Left lung (tissue), 10 donors: Measurements from ENCODE around the gene CHD3. TPM values are rescaled to one million over a fixed set of nuclear protein-coding genes. Genes with fewer than 3 reads are reported as not detected.
"Not testable (repeated sequence)": the region's sequence is repeated elsewhere in the genome, so short reads cannot be mapped to it uniquely, and the experiment has no call there.

ENCODE experiments used
- ATAC-seq: fragments of 200-7000 bp; cut with Tn5 transposase; one replicate; pipeline ENCODE4 v1.9.1; 2020; ENCODE audit warnings: moderate library complexity
- DNase-seq, 4 donors: peaks; one replicate each; pipeline ENCODE4 v3.0.0-alpha.2; 2013 to 2020
- H3K27ac ChIP-seq, 2 donors: fragments of 200-600 bp; sonication (generic) in 1 of 2; one replicate each; pipeline versions ENCODE4 v1.5.0 to v1.8.0; 2020 to 2021
- H3K27me3 ChIP-seq, 2 donors: fragments of 200-600 bp; sonication (generic) in 1 of 2; one replicate each; pipeline versions ENCODE4 v1.5.0 to v1.8.0; 2020 to 2021
- H3K36me3 ChIP-seq, 2 donors: fragments of 200-600 bp; sonication (generic) in 1 of 2; one replicate each; pipeline versions ENCODE4 v1.5.0 to v1.8.0; 2020 to 2021
- H3K4me1 ChIP-seq, 2 donors: fragments of 200-600 bp; one replicate each; pipeline ENCODE4 v1.8.0; 2021
- H3K4me3 ChIP-seq, 2 donors: fragments of 200-600 bp; sonication (generic) in 1 of 2; one replicate each; pipeline versions ENCODE4 v1.5.0 to v1.8.0; 2020 to 2021; ENCODE audit warnings: mild to moderate bottlenecking in 1 of 2
- H3K9me3 ChIP-seq, 2 donors: fragments of 200-600 bp; sonication (generic) in 1 of 2; one replicate each; pipeline versions ENCODE4 v1.5.0 to v1.8.0; 2020 to 2021
- intact Hi-C, 2 donors: fragments of 100-400 bp; cut with DNase I; formaldehyde crosslinking; loops; one replicate each; pipeline versions ENCODE4 v1.11.2 to v1.14.2; 2022
- polyA plus RNA-seq, 6 donors: library from polyadenylated mRNA; unstranded; fragments of 120-200 nt; gene quantifications; one replicate each; pipeline ENCODE4 v1.2.1, GENCODE V29; 2013; ENCODE audit not compliant: insufficient read length in 6 of 6
- total RNA-seq, 2 donors: library from RNA; stranded (reverse); fragmentation: NEBNext Ultra II Directional; extraction: Animal tissue kit (Norgen Biotek cat#: 25700); gene quantifications; one replicate each; pipeline ENCODE4 v1.2.1, GENCODE V29; 2021
- TF ChIP-seq, protein P1 (sequence below), 2 donors: fragments of 200-600 bp; sonication (generic) in 1 of 2; IDR thresholded peaks; one replicate each; pipeline versions ENCODE4 v1.5.0 to v1.8.0; 2021; ENCODE audit warnings: antibody characterized with exemption in 2 of 2
- donor health status: DM: no; HTN: yes; CAD: no.
- donor health status: DM: no; HTN: no; CAD: no.

CHD3 gene
- total and polyA plus RNA-seq, 8 donors, result 95.3 to 222 (median 202) TPM

DNA sequence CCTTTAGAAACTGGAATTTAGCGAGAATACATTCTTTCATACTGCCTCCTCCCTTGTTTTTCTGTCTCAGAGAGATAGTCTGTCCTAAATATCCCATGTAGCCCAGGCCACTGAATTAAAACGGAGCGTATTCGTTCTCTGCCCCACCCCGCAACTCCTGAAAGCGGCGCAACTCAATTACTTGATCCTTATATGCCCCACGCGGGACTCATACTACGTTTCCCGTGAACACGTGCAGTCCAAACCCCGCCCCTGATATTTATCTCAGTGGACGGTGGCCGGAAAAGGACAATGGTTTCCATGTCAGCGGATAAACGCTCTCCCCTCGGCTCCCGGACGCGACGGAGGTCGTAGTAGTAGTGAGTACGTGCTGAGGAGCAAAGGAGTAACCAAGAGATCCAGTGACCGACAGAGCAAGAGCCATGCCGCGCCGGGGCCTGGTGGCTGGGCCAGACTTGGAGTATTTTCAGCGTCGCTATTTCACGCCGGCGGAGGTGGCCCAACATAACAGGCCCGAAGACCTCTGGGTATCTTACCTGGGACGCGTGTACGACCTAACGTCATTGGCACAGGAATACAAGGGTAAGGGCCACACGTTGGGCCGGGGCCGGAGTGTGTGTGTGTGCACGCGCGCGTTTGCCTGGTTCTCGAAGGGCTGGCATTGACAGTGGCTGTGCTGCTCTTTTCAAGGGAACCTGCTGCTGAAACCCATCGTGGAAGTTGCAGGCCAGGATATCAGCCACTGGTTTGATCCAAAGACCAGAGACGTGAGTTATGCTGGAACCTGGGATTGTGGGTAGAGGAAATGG lies 30.7 kb upstream of the CHD3 start, which contains the start of gene CYB5D1:
TSS of gene CYB5D1 (plus strand) at position 291 of the 809 bp plus-strand sequence. CDS start at position 423, 132 bp downstream.
- Histone ChIP-seq H3K27me3 (no peaks in the 10 kb centered on the region), H3K36me3 (peaks cover 0 to 42% of the 10 kb centered on the region in 2 donors), H3K9me3 (no peaks in the 10 kb centered on the region), H3K4me3 (peak within 1 kb of the TSS; percentile 61 to 69), H3K4me1 (peaks cover 23 to 47% of the 10 kb centered on the region in 2 donors), H3K27ac (peak within 1 kb of the TSS; percentile 92 to 99)
- DNase-seq (peak; percentile 87 to 97 (median 93)), ATAC-seq (peak; percentile 69)
- intact Hi-C loops, result no loop called here
- TF ChIP-seq, protein P1, sequence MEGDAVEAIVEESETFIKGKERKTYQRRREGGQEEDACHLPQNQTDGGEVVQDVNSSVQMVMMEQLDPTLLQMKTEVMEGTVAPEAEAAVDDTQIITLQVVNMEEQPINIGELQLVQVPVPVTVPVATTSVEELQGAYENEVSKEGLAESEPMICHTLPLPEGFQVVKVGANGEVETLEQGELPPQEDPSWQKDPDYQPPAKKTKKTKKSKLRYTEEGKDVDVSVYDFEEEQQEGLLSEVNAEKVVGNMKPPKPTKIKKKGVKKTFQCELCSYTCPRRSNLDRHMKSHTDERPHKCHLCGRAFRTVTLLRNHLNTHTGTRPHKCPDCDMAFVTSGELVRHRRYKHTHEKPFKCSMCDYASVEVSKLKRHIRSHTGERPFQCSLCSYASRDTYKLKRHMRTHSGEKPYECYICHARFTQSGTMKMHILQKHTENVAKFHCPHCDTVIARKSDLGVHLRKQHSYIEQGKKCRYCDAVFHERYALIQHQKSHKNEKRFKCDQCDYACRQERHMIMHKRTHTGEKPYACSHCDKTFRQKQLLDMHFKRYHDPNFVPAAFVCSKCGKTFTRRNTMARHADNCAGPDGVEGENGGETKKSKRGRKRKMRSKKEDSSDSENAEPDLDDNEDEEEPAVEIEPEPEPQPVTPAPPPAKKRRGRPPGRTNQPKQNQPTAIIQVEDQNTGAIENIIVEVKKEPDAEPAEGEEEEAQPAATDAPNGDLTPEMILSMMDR (IDR thresholded peaks at IDR 0.05), result no peak

DNA sequence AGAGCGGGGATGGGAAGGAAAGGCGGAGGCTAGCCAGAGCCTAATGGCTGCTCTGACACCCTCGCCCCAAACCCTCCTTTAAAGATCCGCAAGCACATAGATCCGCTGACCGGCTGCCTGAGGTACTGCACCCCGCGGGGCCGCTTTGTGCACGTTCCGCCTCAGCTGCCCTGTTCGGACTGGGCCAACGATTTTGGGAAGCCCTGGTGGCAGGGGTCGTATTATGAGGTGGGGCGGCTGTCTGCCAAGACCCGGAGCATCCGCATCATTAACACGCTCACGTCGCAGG lies 30.1 kb upstream of the CHD3 start:
- intact Hi-C loops, result no loop called here
- H3K9me3 ChIP-seq, result no peaks in the 10 kb centered on the region
- H3K36me3 ChIP-seq, result peaks cover 0 to 36% of the 10 kb centered on the region in 2 donors
- peak in 2 of 4 donors; percentile 44 to 76 for DNase-seq
- H3K4me1 ChIP-seq, result peaks cover 23 to 53% of the 10 kb centered on the region in 2 donors
- peak overlapping the region; percentile 61 to 69 for H3K4me3 ChIP-seq
- no peak for ATAC-seq
- TF ChIP-seq, protein P1 (IDR thresholded peaks at IDR 0.05), result peak; percentile 25 to 42
- no peaks in the 10 kb centered on the region for H3K27me3 ChIP-seq
- peak overlapping the region; percentile 92 to 99 for H3K27ac ChIP-seq

DNA sequence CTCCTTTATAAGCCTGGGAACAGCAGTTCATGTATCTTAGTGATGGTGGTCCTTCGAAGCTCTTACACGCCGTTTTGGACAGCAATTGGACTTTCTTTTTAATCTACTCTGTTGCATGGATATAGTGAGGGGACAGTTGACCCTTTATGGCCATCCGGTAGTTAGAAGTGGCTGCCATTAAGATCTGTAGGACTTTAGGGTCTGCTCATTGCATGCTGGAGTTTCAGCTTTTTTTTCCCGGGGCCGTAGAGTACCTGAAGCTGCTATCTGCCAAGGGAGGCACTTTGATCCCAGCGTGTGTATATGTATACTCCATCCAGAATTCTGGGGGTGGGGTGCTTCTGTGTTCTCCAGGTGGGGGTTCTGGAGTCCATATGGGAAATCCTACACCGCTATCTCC lies 29.6 kb upstream of the CHD3 start:
- no peak for DNase-seq
- TF ChIP-seq, protein P1 (IDR thresholded peaks at IDR 0.05), result no peak
- peaks cover 0 to 30% of the 10 kb centered on the region in 2 donors for H3K36me3 ChIP-seq
- peak overlapping the region in 1 of 2 donors; percentile 99 for H3K27ac ChIP-seq
- intact Hi-C loops, result no loop called here
- no peaks in the 10 kb centered on the region for H3K9me3 ChIP-seq
- peaks cover 23 to 54% of the 10 kb centered on the region in 2 donors for H3K4me1 ChIP-seq
- no peaks in the 10 kb centered on the region for H3K27me3 ChIP-seq
- no peak for ATAC-seq
- H3K4me3 ChIP-seq, result peak overlapping the region in 1 of 2 donors; percentile 69

DNA sequence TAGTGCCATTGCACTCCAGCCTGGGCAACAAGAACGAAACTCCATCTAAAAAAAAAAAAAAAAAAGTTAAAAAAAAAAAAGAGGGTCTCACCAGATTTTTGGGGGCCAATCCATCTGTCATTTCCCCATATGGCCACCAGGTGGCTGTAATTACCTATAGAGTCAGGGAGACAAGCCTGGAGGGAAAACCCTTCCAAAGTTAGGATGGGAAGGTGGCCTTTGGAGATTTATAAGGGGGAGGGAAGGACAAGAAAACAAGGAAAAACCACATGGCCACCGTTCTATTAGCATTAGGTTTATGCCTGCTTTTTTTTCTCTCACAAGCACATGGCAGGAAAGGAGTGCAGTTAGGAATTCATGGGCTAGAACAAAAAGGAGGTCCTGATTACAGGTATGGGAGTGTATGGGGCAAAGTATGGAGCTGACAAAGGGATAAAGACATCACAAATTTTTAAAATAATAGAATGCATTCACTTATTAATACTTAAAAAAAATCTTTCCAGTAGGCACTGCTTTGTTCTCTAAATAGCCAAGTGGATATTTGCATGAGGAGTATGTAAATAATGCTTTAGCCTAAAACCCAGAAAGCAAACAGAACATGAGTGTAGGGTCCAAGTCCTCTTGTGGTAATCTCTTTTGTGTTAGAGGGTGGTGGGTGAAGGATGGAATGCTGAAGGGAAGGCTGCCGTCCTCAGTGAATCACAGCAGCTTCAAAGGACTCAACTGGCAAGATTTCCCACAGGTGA lies 25.7 kb upstream of the CHD3 start:
- intact Hi-C loops, result loop anchor here in 1 of 2 donors (5.0 kb wide), 1 partner anchor 124 kb away; no protein-coding TSS in a partner anchor
- H3K4me3 ChIP-seq, result no peak overlapping the region
- no peaks in the 10 kb centered on the region for H3K27me3 ChIP-seq
- no peaks in the 10 kb centered on the region for H3K9me3 ChIP-seq
- peaks cover 0 to 13% of the 10 kb centered on the region in 2 donors for H3K36me3 ChIP-seq
- peaks cover 10 to 30% of the 10 kb centered on the region in 2 donors for H3K4me1 ChIP-seq
- DNase-seq (peak in 1 of 4 donors; percentile 69), ATAC-seq (peak; percentile 35)
- H3K27ac ChIP-seq, result no peak overlapping the region
- TF ChIP-seq, protein P1 (IDR thresholded peaks at IDR 0.05), result peak; percentile 77 to 82

DNA sequence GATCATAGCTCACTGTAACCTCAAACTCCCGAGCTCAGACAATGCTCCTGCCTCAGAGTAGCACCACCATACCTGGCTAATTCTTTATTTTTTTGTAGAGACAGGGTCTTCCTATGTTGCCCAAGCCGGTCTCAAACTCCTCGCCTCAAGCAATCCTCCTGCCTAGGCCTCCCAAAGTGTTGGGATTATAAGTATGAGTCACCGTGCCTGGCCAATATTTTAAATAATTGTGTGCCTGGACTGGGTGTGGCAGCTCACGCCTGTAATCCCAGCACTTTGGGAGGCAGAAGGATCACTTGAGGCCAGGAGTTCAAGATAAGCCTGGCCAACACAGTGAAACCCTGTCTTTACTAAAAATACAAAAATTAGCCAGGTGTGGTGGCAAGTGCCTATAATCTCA lies 24.2 kb upstream of the CHD3 start:
- not testable (repeated sequence) for DNase-seq, H3K27me3 ChIP-seq, H3K9me3 ChIP-seq, H3K4me3 ChIP-seq, ATAC-seq, H3K27ac ChIP-seq
- intact Hi-C loops, result loop anchor here in 1 of 2 donors (5.0 kb wide), 1 partner anchor 123 kb away; no protein-coding TSS in a partner anchor
- H3K36me3 ChIP-seq, result peaks cover 0 to 13% of the 10 kb centered on the region in 2 donors
- H3K4me1 ChIP-seq, result peaks cover 0 to 30% of the 10 kb centered on the region in 2 donors
